ENCODE results near the gene ATG7. TPM values are rescaled to one million over a fixed set of nuclear protein-coding genes. Genes with fewer than 3 reads are reported as not detected.

Gene ATG7
- total and polyA plus RNA-seq, 4 experiments from 2014 or later = 16.9 to 32.8 (median 27.8) TPM

DNA sequence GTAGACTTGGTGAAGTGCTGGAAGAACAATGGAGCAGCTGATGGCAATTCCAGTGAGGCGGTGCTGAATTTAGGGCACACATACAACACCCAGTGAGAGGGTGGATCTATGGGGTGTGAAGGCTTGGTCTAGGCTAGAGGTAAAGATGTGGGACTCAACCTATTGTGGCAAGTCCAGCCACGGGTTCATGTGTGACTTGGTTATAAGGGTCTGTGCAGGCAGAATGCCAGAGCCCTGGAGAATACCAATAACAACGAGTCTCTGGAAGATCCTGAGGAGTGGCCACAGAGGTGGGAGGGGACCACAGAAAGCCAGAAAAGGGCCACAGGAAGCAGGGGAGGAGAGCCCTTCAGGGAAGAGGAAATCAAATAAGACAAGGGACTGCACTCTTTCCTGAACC lies 316.6 kb downstream of the ATG7 start:
- H3K27me3 ChIP-seq (ENCODE audit: insufficient read depth, low read length) = no peaks in the 10 kb centered on the region
- DNase-seq = no peak
- ChIA-PET POLR2A (ENCODE audit: partially characterized antibody) (no interaction called here), CTCF (ENCODE audit: partially characterized antibody) (no interaction called here)
- peaks cover 21 to 28% of the 10 kb centered on the region in 2 donors for H3K36me3 Mint-ChIP-seq
- H3K4me3 Mint-ChIP-seq = peak overlapping the region in 1 of 8 donors; percentile 28
- intact Hi-C loops (cut with micrococcal nuclease) = no loop called here
- H3K27ac Mint-ChIP-seq = peak overlapping the region in 5 of 7 donors; percentile 20 to 84 (median 53)
- H3K27me3 Mint-ChIP-seq = no peaks in the 10 kb centered on the region
- H3K4me1 ChIP-seq (ENCODE audit: insufficient read depth, low read length) = peaks cover 6% of the 10 kb centered on the region
- no peaks in the 10 kb centered on the region for H3K9me3 Mint-ChIP-seq
- H3K27ac ChIP-seq (ENCODE audit: low read depth, low read length) = no peak overlapping the region
- H3K4me3 ChIP-seq (ENCODE audit: low read length in 2 of 2) = no peak overlapping the region
- no peaks in the 10 kb centered on the region for H3K9me3 ChIP-seq (ENCODE audit: control insufficient read depth in 1 of 2, low read length in 2 of 2)
- H3K36me3 ChIP-seq (ENCODE audit: insufficient read depth, low read length) = no peaks in the 10 kb centered on the region
- peaks cover 40 to 76% (median 62%) of the 10 kb centered on the region in 4 donors for H3K4me1 Mint-ChIP-seq

GRCh38 chr3:11589706-11590105 lies 317.5 kb downstream of the ATG7 start:
- no peak overlapping the region for H3K27ac ChIP-seq (ENCODE audit: low read depth, low read length)
- H3K4me1 ChIP-seq (ENCODE audit: insufficient read depth, low read length) = peaks cover 6% of the 10 kb centered on the region
- peaks cover 27 to 29% of the 10 kb centered on the region in 2 donors for H3K36me3 Mint-ChIP-seq
- H3K36me3 ChIP-seq (ENCODE audit: insufficient read depth, low read length) = no peaks in the 10 kb centered on the region
- H3K9me3 Mint-ChIP-seq = no peaks in the 10 kb centered on the region
- no peak overlapping the region for H3K27ac Mint-ChIP-seq
- no peaks in the 10 kb centered on the region for H3K9me3 ChIP-seq (ENCODE audit: control insufficient read depth in 1 of 2, low read length in 2 of 2)
- peaks cover 35 to 76% (median 60%) of the 10 kb centered on the region in 4 donors for H3K4me1 Mint-ChIP-seq
- DNase-seq = no peak
- ChIA-PET CTCF (ENCODE audit: partially characterized antibody) (interaction anchor here (1.1 kb wide), 1 partner anchor 9 kb away, joined by 4 read pairs; no protein-coding TSS in a partner anchor), POLR2A (ENCODE audit: partially characterized antibody) (no interaction called here)
- intact Hi-C loops (cut with micrococcal nuclease) = no loop called here
- H3K4me3 Mint-ChIP-seq = no peak overlapping the region
- no peak overlapping the region for H3K4me3 ChIP-seq (ENCODE audit: low read length in 2 of 2)
- H3K27me3 ChIP-seq (ENCODE audit: insufficient read depth, low read length) = no peaks in the 10 kb centered on the region
- no peaks in the 10 kb centered on the region for H3K27me3 Mint-ChIP-seq

DNA sequence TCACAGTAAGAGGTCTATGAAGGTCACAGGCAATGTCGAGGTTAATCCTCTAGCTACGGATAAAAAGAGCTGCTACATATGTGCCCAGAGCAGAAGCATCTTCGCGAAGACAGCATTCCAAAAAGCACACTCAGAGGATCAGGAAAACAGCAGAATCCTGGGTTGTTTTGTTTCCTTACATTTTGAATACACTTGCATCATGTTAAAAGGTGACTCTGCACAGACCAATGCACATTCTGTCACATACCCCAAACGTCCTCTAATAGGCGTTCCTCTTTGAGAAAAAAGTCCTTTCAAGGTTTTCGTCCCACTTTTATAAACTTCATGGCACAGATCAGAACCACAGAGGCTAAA lies 318.8 kb downstream of the ATG7 start:
- Histone ChIP-seq H3K9me3 (ENCODE audit: control insufficient read depth in 1 of 2, low read length in 2 of 2) (no peaks in the 10 kb centered on the region), H3K36me3 (ENCODE audit: insufficient read depth, low read length) (no peaks in the 10 kb centered on the region), H3K27me3 (ENCODE audit: insufficient read depth, low read length) (no peaks in the 10 kb centered on the region), H3K4me1 (ENCODE audit: insufficient read depth, low read length) (peaks cover 6% of the 10 kb centered on the region), H3K4me3 (ENCODE audit: low read length in 2 of 2) (no peak overlapping the region), H3K27ac (ENCODE audit: low read depth, low read length) (no peak overlapping the region)
- intact Hi-C loops (cut with micrococcal nuclease) = no loop called here
- POLR2A ChIA-PET (ENCODE audit: partially characterized antibody) = no interaction called here
- Mint-ChIP-seq H3K4me3 (no peak overlapping the region), H3K27me3 (no peaks in the 10 kb centered on the region), H3K4me1 (peaks cover 29 to 69% (median 55%) of the 10 kb centered on the region in 4 donors), H3K27ac (peak overlapping the region in 1 of 7 donors; percentile 5), H3K9me3 (peaks cover 0 to 2% (median 0%) of the 10 kb centered on the region in 8 donors), H3K36me3 (peaks cover 31 to 35% of the 10 kb centered on the region in 2 donors)
- DNase-seq = no peak
- CTCF ChIA-PET (ENCODE audit: partially characterized antibody) = interaction anchor here (0.8 to 1.1 kb wide), 2 partner anchors 8 to 10 kb away, joined by 3 to 4 read pairs; no protein-coding TSS in a partner anchor

- H3K9me3 ChIP-seq (ENCODE audit: control insufficient read depth in 1 of 2, low read length in 2 of 2) = no peaks in the 10 kb centered on the region
- no peak overlapping the region for H3K4me3 Mint-ChIP-seq
- H3K4me3 ChIP-seq (ENCODE audit: low read length in 2 of 2) = no peak overlapping the region
- peaks cover 32 to 36% of the 10 kb centered on the region in 2 donors for H3K36me3 Mint-ChIP-seq
- intact Hi-C loops (cut with micrococcal nuclease) = no loop called here
- H3K4me1 ChIP-seq (ENCODE audit: insufficient read depth, low read length) = peaks cover 6% of the 10 kb centered on the region
- no peak overlapping the region for H3K27ac ChIP-seq (ENCODE audit: low read depth, low read length)
- peaks cover 0 to 4% (median 0%) of the 10 kb centered on the region in 8 donors for H3K9me3 Mint-ChIP-seq
- peaks cover 26 to 64% (median 53%) of the 10 kb centered on the region in 4 donors for H3K4me1 Mint-ChIP-seq
- no peaks in the 10 kb centered on the region for H3K27me3 ChIP-seq (ENCODE audit: insufficient read depth, low read length)
- ChIA-PET POLR2A (ENCODE audit: partially characterized antibody) (no interaction called here), CTCF (ENCODE audit: partially characterized antibody) (no interaction called here)
- DNase-seq = no peak
- peak overlapping the region in 3 of 7 donors; percentile 7 to 84 (median 29) for H3K27ac Mint-ChIP-seq
- no peaks in the 10 kb centered on the region for H3K36me3 ChIP-seq (ENCODE audit: insufficient read depth, low read length)
- H3K27me3 Mint-ChIP-seq = no peaks in the 10 kb centered on the region
Observed at GRCh38 chr3:11591391-11592282, 319.4 kb downstream of the ATG7 start.

DNA sequence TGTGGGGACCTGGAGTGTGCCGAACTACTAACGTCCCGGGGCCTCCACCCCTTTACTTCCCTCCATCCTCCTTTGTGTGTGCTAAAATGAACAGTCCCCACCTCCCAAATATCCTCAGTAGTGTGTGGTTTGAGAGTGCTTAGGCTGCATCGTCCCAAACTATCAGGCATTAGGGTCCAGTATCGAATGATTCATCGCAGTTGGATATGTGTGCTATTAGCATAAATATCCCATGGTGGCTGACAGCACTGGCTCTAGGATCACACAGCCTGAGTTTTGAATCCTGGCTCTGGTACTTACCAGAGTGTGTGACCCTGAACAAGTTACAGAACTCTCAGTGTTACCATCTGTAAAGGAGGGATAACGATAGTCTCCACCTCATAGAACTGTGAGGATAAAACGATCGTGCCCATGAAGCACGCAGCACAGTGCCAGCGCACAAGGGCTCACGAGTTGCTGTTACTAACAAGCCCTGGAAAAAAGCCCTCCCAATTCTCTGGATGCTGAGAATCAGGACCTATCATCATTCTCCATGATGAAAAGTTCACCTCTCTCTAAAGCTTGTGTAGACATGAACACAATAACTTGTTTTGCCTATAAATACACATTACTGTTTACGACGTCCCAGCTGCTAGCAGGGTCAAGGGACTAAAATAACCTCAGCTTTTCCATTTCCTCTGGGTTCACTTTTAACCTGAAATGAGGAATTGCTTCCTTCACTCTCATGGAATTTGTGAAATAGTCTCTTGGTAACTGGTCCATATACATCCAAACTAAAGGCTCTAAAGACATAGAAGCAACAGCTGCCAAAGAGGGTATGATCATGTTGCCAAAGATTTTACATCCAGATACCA lies 320.5 kb downstream of the ATG7 start:
- no peaks in the 10 kb centered on the region for H3K9me3 ChIP-seq (ENCODE audit: control insufficient read depth in 1 of 2, low read length in 2 of 2)
- H3K9me3 Mint-ChIP-seq = peaks cover 0 to 4% (median 0%) of the 10 kb centered on the region in 8 donors
- H3K27me3 ChIP-seq (ENCODE audit: insufficient read depth, low read length) = no peaks in the 10 kb centered on the region
- no peak overlapping the region for H3K27ac ChIP-seq (ENCODE audit: low read depth, low read length)
- no peak overlapping the region for H3K4me3 ChIP-seq (ENCODE audit: low read length in 2 of 2)
- no peak overlapping the region for H3K4me3 Mint-ChIP-seq
- peaks cover 26 to 62% (median 51%) of the 10 kb centered on the region in 4 donors for H3K4me1 Mint-ChIP-seq
- POLR2A ChIA-PET (ENCODE audit: partially characterized antibody) = no interaction called here
- H3K36me3 Mint-ChIP-seq = peaks cover 40% of the 10 kb centered on the region in 2 donors
- intact Hi-C loops (cut with micrococcal nuclease) = no loop called here
- H3K36me3 ChIP-seq (ENCODE audit: insufficient read depth, low read length) = no peaks in the 10 kb centered on the region
- H3K4me1 ChIP-seq (ENCODE audit: insufficient read depth, low read length) = peaks cover 6% of the 10 kb centered on the region
- CTCF ChIA-PET (ENCODE audit: partially characterized antibody) = no interaction called here
- no peaks in the 10 kb centered on the region for H3K27me3 Mint-ChIP-seq
- DNase-seq = no peak
- peak overlapping the region in 1 of 7 donors; percentile 72 for H3K27ac Mint-ChIP-seq

DNA sequence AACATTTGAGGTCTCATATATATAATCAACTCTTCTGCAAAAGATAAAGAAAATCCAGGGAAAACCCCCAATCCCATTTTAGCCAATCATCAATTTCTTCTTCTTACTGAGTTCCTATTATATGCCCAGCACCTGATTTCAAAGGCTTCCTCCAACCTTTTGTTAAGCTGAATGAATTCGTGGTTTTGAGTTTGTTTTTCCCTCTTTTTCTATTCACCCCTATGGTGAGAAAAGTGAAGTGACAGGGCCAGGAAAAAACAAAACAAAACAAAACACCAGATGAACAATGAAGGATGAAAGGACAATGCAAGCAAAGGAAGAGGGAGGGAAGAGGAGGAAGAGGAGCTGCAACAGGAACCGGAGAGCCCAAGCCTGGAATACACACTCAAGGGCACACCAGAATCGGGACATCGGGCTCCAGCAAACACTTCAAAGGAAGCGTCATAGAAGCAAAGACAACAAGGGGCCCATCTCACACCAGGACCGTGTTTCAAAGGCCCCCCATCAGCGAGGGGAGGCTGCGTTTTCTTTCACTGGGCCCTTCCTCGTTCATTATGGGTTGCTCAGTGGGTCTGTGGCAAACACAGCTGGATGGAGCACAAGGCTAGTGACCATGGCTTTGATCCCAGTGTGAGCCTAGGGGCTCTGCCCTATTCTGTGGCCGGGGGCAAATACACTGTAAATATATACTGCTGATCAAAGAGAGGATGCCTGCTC lies 321.3 kb downstream of the ATG7 start:
- Histone ChIP-seq H3K36me3 (ENCODE audit: insufficient read depth, low read length) (no peaks in the 10 kb centered on the region), H3K4me1 (ENCODE audit: insufficient read depth, low read length) (peaks cover 6% of the 10 kb centered on the region), H3K27ac (ENCODE audit: low read depth, low read length) (no peak overlapping the region), H3K9me3 (ENCODE audit: control insufficient read depth in 1 of 2, low read length in 2 of 2) (no peaks in the 10 kb centered on the region), H3K4me3 (ENCODE audit: low read length in 2 of 2) (no peak overlapping the region), H3K27me3 (ENCODE audit: insufficient read depth, low read length) (no peaks in the 10 kb centered on the region)
- H3K27ac Mint-ChIP-seq = no peak overlapping the region
- ChIA-PET POLR2A (ENCODE audit: partially characterized antibody) (no interaction called here), CTCF (ENCODE audit: partially characterized antibody) (no interaction called here)
- H3K9me3 Mint-ChIP-seq = peaks cover 0 to 5% (median 0%) of the 10 kb centered on the region in 8 donors
- H3K4me3 Mint-ChIP-seq = peak overlapping the region in 1 of 8 donors; percentile 36
- H3K4me1 Mint-ChIP-seq = peaks cover 22 to 58% (median 44%) of the 10 kb centered on the region in 4 donors
- H3K36me3 Mint-ChIP-seq = peaks cover 42 to 43% of the 10 kb centered on the region in 2 donors
- H3K27me3 Mint-ChIP-seq = no peaks in the 10 kb centered on the region
- no peak for DNase-seq
- intact Hi-C loops (cut with micrococcal nuclease) = no loop called here
